ENCODE data around the gene DSCAM. TPM values are rescaled to one million over a fixed set of nuclear protein-coding genes. Genes with fewer than 3 reads are reported as not detected.

Gene DSCAM
- total RNA-seq, 1 donor from 2014 or later: not detected

DNA sequence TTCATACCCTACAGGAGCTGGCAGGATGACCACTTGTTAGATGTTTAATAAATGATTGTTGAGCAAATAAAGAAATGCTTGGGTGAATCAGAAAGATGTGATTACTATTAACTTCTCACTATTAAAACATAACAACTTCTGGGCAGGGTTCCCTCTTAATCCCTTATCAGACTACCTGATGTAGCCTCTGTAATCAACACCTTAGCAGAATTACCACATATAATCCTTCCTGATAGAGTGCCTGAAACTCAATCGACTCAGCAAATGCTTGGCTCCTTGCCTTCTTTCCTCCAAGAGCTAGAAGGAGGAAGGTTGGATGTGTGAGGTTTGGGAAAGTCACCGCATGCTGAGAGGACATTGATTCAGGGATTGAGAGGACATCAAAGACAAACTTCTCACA, 34.8 kb upstream of the DSCAM start:
- intact Hi-C loops (cut with DNase I): no loop called here
- Histone ChIP-seq H3K9me3 (no peaks in the 10 kb centered on the region), H3K36me3 (no peaks in the 10 kb centered on the region), H3K27me3 (no peaks in the 10 kb centered on the region), H3K4me3 (no peak overlapping the region), H3K27ac (no peak overlapping the region), H3K4me1 (no peaks in the 10 kb centered on the region)
- no peak for DNase-seq (ENCODE audit: low spot score in 2 of 2)
- TF ChIP-seq, protein P1, sequence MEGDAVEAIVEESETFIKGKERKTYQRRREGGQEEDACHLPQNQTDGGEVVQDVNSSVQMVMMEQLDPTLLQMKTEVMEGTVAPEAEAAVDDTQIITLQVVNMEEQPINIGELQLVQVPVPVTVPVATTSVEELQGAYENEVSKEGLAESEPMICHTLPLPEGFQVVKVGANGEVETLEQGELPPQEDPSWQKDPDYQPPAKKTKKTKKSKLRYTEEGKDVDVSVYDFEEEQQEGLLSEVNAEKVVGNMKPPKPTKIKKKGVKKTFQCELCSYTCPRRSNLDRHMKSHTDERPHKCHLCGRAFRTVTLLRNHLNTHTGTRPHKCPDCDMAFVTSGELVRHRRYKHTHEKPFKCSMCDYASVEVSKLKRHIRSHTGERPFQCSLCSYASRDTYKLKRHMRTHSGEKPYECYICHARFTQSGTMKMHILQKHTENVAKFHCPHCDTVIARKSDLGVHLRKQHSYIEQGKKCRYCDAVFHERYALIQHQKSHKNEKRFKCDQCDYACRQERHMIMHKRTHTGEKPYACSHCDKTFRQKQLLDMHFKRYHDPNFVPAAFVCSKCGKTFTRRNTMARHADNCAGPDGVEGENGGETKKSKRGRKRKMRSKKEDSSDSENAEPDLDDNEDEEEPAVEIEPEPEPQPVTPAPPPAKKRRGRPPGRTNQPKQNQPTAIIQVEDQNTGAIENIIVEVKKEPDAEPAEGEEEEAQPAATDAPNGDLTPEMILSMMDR (IDR thresholded peaks at IDR 0.05): no peak

DNA sequence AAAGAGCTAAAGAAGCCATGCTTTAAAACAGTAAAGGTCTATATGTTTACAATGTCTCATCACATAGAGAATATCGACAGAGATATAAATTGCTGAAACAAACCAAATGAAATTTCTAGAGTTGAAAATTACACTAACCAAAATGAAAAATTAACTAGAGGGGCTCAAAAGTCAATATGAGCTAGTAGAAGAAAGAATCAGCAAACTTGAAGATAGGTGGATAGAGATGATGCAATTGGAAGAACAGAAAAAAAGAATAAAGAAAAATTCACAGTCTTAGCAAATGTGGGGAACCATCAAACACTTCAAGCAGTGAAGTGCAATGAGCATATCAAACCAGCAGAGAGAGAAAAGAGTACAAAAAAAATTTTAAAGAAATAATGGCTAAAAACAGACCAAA, 24.1 kb upstream of the DSCAM start:
- Histone ChIP-seq H3K27ac (no peak overlapping the region), H3K4me1 (no peaks in the 10 kb centered on the region), H3K36me3 (no peaks in the 10 kb centered on the region), H3K4me3 (no peak overlapping the region), H3K27me3 (no peaks in the 10 kb centered on the region), H3K9me3 (peaks cover 0 to 7% of the 10 kb centered on the region in 2 donors)
- intact Hi-C loops (cut with DNase I): no loop called here
- TF ChIP-seq, protein P1 (IDR thresholded peaks at IDR 0.05): no peak
- no peak for DNase-seq (ENCODE audit: low spot score in 2 of 2)

DNA sequence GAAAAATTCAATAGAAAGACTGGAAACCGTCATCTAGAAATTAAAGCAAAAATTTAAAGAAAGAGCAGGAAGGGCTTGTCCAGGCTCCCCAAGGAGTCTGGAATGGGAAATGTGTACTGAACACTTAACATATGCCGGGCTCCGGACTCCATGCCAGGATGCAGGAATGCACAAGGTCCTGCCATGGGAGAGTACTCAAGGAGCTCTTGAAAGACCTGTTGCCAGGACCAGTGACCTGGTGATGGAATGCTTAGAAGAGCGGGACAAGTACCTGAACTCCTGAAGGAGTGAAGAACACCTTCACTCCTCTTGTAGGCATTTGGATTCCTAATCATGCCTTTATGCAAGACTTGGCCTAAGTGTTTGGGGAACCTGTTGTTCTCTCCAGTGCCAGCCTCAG, 16.9 kb upstream of the DSCAM start:
- no peak for DNase-seq (ENCODE audit: low spot score in 2 of 2)
- Histone ChIP-seq H3K9me3 (no peaks in the 10 kb centered on the region), H3K36me3 (no peaks in the 10 kb centered on the region), H3K4me1 (no peaks in the 10 kb centered on the region), H3K27me3 (no peaks in the 10 kb centered on the region), H3K4me3 (no peak overlapping the region), H3K27ac (no peak overlapping the region)
- TF ChIP-seq, protein P1 (IDR thresholded peaks at IDR 0.05): no peak
- intact Hi-C loops (cut with DNase I): no loop called here

DNA sequence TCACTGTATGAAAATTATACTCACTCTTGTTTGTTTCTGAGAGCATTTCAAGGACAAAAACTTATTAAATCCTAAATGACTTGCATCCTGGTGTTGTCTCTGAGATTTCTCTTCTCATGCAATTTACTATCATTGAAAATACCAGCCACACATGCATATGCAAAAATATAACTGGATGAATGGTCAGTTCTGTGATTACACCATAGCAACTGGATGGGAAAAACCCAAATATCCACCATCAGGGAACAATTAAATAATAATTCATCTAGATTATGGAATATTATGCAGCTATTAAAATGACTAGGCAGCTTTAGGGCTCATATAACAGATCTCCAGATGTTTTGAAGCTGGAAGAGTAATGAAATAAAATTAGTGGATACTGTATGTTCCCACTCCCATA, 11.6 kb upstream of the DSCAM start:
- Histone ChIP-seq H3K4me1 (no peaks in the 10 kb centered on the region), H3K9me3 (no peaks in the 10 kb centered on the region), H3K36me3 (no peaks in the 10 kb centered on the region), H3K27me3 (no peaks in the 10 kb centered on the region), H3K4me3 (no peak overlapping the region), H3K27ac (no peak overlapping the region)
- intact Hi-C loops (cut with DNase I): no loop called here
- no peak for DNase-seq (ENCODE audit: low spot score in 2 of 2)
- TF ChIP-seq, protein P1 (IDR thresholded peaks at IDR 0.05): no peak

DNA sequence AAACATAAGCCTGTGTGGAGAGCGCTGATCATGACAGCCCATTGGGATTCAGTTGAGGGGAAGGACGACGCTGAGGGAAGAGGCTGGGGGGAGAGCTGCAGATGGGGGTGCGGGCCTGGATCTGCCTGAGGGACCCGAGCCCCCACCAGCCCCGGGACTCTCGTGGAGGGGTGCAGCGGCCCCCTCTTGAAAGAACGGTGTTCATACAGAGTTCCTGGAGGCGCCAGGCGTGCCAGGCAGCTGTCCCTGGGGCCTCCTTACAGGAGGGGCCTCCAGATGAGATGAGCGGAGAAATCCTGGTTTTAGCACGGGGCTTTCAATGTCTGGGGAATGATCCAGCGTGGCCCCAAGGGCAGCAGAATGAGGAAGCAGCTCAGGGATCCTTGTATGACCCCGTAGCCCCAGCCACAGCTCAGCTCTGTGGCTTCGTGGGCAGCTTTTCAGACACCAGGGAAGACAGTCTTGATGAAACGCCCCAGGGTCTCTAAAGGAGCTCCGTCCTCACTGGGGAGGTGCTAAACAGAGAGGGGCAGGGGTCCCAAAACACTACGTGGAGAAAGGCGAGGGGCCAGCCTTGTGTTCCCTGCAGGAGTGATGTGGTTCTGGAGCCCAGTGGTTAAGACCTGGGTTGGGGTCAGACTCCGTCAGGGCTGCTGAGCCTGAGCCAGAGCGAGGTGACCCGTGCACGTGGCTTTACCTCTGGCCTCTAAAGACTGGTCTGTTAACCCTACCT, 7.2 kb upstream of the DSCAM start:
- DNase-seq (ENCODE audit: low spot score in 2 of 2): no peak
- Histone ChIP-seq H3K9me3 (no peaks in the 10 kb centered on the region), H3K4me3 (no peak overlapping the region), H3K27me3 (no peaks in the 10 kb centered on the region), H3K36me3 (no peaks in the 10 kb centered on the region), H3K27ac (no peak overlapping the region), H3K4me1 (no peaks in the 10 kb centered on the region)
- TF ChIP-seq, protein P1 (IDR thresholded peaks at IDR 0.05): no peak
- intact Hi-C loops (cut with DNase I): no loop called here

DNA sequence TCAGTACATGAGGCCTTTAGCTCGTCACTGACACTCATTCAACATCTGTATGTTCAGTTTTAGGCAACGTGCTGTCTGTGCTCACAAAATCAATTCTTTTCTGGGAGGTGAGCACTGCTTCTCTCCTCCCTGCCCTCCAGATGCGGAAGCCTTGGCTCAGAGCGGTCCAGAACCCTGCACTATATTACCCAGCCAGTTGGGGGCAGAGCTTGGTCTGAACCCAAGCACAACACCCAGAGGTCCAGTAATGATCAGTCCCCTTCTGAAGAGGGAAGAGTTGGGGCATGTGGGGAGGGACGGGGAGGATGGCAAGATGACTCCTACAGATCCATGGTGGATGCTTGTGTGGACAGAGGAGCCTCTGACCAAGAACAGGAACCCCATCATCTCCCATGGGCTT, 5.6 kb upstream of the DSCAM start:
- intact Hi-C loops (cut with DNase I): no loop called here
- no peak for DNase-seq (ENCODE audit: low spot score in 2 of 2)
- no peaks in the 10 kb centered on the region for H3K27me3 ChIP-seq
- no peaks in the 10 kb centered on the region for H3K9me3 ChIP-seq
- no peaks in the 10 kb centered on the region for H3K4me1 ChIP-seq
- H3K27ac ChIP-seq: no peak overlapping the region
- no peaks in the 10 kb centered on the region for H3K36me3 ChIP-seq
- TF ChIP-seq, protein P1 (IDR thresholded peaks at IDR 0.05): no peak
- no peak overlapping the region for H3K4me3 ChIP-seq
